Upper lobe of left lung (tissue), 4 donors: ENCODE measurements around the gene LIMCH1.

Source experiments
- EP300 ChIP-seq, 4 donors: sonication (generic); formaldehyde crosslinking; IDR thresholded peaks; one replicate each; pipeline ENCODE4 v1.5.1; 2017; ENCODE audit warnings: antibody characterized with exemption in 4 of 4, control low read depth in 2 of 4
- POLR2A ChIP-seq, 4 donors: fragments of 450-650 bp; IDR thresholded peaks; one replicate each; pipeline ENCODE4 v1.5.1; 2016 to 2017; ENCODE audit warnings: antibody characterized with exemption in 4 of 4, mild to moderate bottlenecking in 2 of 4
- POLR2AphosphoS5 ChIP-seq, 2 donors: sonication (generic); formaldehyde crosslinking; IDR thresholded peaks; one replicate each; pipeline ENCODE4 v1.5.1; 2017; ENCODE audit warnings: antibody characterized with exemption in 2 of 2
- TF ChIP-seq, protein P1 (sequence below), 6 experiments: fragments of 450-650 bp in 4 of 6; fragments of 200-600 bp in 2 of 6; sonication (generic) in 2 of 6; IDR thresholded peaks; one replicate each; pipeline ENCODE4 v1.5.1; 2016 to 2019; ENCODE audit warnings: antibody characterized with exemption in 6 of 6

- TF ChIP-seq, protein P1, sequence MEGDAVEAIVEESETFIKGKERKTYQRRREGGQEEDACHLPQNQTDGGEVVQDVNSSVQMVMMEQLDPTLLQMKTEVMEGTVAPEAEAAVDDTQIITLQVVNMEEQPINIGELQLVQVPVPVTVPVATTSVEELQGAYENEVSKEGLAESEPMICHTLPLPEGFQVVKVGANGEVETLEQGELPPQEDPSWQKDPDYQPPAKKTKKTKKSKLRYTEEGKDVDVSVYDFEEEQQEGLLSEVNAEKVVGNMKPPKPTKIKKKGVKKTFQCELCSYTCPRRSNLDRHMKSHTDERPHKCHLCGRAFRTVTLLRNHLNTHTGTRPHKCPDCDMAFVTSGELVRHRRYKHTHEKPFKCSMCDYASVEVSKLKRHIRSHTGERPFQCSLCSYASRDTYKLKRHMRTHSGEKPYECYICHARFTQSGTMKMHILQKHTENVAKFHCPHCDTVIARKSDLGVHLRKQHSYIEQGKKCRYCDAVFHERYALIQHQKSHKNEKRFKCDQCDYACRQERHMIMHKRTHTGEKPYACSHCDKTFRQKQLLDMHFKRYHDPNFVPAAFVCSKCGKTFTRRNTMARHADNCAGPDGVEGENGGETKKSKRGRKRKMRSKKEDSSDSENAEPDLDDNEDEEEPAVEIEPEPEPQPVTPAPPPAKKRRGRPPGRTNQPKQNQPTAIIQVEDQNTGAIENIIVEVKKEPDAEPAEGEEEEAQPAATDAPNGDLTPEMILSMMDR (IDR thresholded peaks at IDR 0.05), result no peak
- TF ChIP-seq POLR2A (IDR thresholded peaks at IDR 0.05) (no peak), EP300 (IDR thresholded peaks at IDR 0.05) (no peak), POLR2AphosphoS5 (IDR thresholded peaks at IDR 0.05) (no peak)
Observed at GRCh38 chr4:41602886-41603498, 65.0 kb downstream of the LIMCH1 start.
